ENCODE measurements around the gene ZRANB2.

DNA sequence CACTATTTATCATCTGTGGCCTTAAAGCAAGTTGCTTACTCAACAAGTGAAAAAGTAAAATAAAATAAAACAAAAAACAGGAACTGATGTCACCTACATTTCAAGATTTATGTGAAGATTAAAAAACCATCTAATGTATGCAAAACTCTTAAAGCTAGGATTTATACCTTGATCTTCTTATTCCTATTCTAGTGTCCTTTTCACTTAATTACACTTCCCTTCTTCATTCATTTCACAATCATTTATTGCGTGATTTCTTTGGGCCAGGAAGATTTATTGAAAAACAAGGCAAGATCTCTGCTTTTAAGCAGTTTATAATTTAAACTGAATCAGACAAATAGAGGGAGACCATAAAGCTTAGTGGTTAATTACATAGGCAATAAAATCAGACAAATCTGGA is 51.9 kb downstream of the ZRANB2 start:
- TF ChIP-seq MXI1 (IDR thresholded peaks at IDR 0.05; ENCODE audit: borderline replicate concordance, low read depth, low read length) (no peak), CHD1 (IDR thresholded peaks at IDR 0.05; ENCODE audit: low read depth, low read length) (no peak), RFX5 (IDR thresholded peaks at IDR 0.05; ENCODE audit: low read depth, low read length) (no peak), RAD21 (IDR thresholded peaks at IDR 0.05; ENCODE audit: low read length) (no peak)
- TF ChIP-seq, protein P1, sequence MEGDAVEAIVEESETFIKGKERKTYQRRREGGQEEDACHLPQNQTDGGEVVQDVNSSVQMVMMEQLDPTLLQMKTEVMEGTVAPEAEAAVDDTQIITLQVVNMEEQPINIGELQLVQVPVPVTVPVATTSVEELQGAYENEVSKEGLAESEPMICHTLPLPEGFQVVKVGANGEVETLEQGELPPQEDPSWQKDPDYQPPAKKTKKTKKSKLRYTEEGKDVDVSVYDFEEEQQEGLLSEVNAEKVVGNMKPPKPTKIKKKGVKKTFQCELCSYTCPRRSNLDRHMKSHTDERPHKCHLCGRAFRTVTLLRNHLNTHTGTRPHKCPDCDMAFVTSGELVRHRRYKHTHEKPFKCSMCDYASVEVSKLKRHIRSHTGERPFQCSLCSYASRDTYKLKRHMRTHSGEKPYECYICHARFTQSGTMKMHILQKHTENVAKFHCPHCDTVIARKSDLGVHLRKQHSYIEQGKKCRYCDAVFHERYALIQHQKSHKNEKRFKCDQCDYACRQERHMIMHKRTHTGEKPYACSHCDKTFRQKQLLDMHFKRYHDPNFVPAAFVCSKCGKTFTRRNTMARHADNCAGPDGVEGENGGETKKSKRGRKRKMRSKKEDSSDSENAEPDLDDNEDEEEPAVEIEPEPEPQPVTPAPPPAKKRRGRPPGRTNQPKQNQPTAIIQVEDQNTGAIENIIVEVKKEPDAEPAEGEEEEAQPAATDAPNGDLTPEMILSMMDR (conservative IDR thresholded peaks at IDR 0.05; ENCODE audit: low read depth, low read length) = no peak
- TF ChIP-seq, protein P2, sequence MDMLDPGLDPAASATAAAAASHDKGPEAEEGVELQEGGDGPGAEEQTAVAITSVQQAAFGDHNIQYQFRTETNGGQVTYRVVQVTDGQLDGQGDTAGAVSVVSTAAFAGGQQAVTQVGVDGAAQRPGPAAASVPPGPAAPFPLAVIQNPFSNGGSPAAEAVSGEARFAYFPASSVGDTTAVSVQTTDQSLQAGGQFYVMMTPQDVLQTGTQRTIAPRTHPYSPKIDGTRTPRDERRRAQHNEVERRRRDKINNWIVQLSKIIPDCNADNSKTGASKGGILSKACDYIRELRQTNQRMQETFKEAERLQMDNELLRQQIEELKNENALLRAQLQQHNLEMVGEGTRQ (IDR thresholded peaks at IDR 0.05; ENCODE audit: low read depth, low read length) = no peak
- TF ChIP-seq, protein P3, sequence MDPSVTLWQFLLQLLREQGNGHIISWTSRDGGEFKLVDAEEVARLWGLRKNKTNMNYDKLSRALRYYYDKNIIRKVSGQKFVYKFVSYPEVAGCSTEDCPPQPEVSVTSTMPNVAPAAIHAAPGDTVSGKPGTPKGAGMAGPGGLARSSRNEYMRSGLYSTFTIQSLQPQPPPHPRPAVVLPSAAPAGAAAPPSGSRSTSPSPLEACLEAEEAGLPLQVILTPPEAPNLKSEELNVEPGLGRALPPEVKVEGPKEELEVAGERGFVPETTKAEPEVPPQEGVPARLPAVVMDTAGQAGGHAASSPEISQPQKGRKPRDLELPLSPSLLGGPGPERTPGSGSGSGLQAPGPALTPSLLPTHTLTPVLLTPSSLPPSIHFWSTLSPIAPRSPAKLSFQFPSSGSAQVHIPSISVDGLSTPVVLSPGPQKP (IDR thresholded peaks at IDR 0.05; ENCODE audit: borderline replicate concordance, low read depth, low read length) = no peak
